NCI-H526 (cell line): ENCODE results near the gene JAZF1.

Experiments
- DNase-seq, 2 experiments: peaks; one replicate each; lab custom pipeline; 2025; lab: John Stamatoyannopoulos, UW

The JAZF1 gene

DNA sequence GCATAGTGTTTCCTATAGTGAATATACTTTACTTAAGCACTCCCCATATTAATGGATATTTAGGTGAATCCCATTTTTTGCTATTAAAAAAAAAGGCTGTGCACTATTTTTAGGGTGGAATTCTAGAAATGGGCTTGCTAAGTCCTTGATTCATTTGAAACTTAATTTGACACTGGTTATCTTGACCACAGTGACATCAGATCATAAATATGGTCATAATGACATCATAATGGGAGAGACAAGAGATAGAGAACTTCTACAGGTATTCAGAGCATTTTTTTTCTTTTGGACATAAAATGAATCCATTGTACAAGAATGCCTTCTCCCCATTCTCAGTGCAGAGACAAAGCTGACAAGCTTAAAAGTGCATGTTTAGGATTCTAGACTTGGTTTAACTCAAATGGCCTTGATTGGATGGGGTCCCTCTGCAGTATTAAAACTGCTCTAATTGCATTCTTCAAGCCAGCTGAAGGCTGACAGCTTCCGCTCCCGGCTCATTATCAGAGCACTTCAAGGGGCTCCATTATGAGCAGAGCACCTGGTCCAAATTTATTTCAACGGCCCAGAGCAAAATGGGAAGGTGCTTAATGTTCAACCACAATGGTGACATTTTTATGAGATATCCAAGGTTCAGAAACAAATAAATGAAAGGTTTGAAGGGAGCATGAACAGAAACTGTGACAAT lies 104.8 kb downstream of the JAZF1 start:
- no peak for DNase-seq

DNA sequence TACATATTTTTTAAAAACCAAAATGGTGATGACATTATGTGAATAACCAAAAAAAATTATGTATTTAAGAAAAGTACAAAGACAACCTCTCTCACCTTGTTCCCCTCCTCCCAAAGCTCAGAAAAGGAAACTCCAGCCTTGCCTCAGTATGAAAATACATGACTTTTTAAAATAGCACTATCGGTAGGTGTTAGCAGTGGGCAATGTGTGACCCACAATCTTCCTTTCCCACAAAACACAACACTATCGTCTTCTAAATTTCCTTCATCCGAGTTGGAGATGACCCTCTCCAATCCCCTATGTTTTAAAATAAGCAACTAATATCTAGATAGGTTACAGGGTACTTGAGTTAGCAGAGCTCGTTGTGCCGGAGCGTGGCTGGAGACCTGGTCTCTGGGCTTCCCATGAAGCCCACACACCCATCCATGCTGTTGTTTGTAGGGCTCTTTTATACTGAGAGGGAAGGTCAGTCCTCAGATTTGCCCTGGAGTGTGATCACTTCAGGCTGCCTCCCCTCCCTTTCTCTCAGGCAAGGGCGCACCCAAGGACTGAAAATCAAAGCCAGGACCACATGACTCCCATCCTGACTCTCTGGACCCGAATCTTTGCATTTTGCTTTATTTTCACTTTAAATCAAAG lies 107.6 kb downstream of the JAZF1 start:
- no peak for DNase-seq

DNA sequence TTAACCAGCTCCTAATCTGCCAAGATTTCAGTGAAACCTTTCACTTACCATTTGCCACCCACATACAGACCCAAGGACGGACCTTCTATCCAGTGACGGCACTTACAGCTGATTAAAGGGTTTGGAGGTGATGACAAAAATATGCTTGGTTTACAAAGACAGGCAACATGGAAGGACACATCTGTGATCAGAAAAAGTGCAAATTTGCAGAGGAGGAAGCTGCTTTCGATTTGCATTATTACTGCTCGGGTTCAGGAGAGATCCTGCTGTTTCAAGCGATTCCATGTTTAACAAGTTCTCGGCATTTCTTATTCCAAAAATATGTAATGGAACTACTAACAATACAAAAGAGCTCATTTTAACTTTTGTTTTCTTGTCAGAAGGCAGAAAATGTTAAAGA lies 109.0 kb downstream of the JAZF1 start:
- DNase-seq: no peak

DNA sequence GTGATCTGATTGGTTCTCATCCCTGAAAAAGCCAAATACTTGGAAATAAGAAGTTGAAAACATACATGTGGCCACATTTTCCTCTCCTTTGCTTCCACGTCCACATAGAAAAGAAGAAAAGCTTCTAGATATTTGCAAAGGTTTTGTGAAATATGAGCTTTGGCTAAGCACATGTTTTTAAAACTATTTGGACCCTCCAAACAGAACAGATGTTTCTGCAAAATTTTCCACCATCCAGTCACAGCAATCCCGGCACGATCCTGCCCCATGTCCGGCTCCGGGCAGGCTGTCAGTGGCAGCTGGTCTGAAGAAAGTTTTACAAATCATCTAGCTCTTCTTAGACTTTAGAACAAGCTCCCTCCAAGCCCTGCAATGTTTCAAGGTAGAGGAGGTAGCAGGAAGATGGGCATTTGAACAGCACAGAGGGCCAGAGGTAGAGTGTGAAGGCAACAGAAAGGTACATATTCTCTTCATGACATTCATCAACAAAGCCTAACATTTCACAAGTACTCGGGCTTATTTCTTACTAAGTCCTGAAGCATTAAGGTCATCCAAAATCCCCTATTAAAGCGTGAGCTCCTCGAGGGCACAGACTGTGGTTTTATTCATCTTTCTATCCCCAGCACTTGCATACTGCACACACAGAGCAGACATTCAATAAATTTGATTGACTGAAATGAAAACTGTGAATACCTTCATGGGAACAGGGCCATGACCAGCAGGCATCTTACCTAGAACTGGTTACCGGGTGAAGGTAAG lies 110.1 kb downstream of the JAZF1 start:
- no peak for DNase-seq

DNA sequence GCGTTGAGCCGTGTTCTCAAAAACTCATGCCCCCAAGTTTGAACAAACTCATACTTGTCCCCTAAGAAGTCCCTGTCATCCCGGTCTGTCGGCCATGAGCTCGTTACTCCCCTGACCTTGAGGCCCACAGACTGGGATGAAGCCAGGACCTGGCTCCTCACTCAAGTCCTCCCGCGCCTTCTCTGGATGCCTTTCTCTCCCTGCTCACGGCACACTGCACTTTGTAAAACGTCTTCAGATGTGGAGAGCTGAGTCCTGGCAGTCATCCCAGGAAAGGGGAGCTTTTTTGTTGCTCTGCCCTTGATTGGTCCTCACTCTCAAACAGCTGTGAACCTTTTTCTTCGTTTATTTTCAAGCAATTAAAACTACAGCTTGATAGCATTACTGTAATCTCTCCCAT lies 110.8 kb downstream of the JAZF1 start:
- no peak for DNase-seq

DNA sequence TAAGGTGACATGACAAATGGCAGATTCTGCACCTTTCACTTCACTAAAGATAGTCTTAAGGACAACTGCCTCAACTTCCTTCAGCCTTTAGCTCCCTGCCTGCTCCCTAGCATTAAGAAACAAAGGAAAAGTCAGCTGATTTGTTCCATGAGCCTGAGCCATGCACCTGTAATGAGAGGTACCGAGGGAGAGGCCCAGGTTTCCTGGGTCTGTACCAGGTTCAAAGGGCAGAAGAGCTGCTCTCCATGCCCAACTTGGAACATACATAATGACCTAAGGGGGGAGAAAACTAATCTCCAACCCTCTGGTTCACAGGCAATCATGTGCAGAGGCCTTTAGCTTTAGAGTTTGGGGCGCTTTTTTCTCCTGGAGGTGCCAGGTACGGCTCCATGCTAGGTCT lies 111.2 kb downstream of the JAZF1 start:
- no peak for DNase-seq

DNA sequence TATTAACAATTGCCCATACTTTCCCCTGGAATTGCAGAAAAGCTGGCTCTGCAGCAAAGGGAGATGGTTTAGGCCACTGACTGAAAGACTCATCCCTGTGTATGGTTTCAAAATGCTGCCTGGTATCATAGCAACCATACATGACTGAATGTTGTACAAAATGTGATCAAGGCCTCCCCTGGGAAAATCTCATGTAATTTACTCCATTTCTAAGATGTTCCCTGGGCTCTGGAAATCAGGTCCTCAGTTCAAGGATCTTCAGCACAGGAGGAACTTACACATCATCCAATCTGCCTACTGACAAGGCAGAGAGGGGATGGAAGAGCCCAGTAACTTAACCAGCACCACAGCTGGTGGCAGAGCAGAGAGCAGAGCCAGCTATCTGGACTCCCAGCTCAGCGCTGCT lies 111.8 kb downstream of the JAZF1 start:
- DNase-seq: no peak

DNA sequence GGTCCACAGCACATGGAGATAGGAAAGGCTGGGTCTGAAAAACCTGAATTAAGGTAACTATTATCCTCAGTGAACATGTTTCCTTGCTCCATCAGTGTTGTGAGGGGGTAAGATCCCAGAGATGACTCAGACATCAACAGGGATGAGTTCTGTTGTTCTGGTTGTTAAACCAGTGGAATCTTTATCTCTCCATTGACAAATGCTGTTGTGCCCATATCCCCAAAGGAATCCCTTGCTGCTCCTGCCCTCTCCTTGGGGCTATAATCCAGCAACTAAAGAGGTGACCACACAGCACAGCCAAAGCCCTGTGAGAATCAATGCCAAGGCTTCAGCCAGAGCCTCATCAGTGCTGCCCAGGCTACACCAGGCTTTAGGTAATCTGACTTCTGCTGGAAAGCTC lies 113.4 kb downstream of the JAZF1 start:
- DNase-seq: no peak

DNA sequence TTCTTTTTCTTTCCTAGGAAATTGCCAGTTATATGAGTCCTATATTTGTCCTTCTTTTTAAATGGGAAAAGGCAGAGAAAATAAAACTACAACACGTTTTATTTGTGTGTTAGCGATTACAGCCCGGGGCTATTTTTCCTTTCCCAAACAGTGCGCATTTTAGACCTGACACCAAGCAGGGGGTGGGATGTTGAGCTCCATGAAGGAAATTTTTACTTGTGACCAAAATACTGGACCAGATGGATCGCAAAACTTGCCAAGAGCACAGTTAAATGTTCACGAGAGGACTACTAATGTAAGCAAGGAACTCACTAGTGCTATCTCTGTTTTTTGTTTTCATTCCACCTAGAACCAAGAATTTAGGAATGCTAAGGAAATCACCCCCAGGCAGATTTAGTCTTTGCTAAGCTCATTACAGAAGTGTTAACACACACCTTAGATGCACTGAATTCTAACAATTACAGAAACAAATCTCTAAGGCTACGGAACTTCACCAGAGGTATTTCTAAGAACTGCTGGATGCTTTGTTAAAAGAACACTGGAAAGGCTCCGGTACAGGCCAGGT lies 114.8 kb downstream of the JAZF1 start:
- no peak for DNase-seq

DNA sequence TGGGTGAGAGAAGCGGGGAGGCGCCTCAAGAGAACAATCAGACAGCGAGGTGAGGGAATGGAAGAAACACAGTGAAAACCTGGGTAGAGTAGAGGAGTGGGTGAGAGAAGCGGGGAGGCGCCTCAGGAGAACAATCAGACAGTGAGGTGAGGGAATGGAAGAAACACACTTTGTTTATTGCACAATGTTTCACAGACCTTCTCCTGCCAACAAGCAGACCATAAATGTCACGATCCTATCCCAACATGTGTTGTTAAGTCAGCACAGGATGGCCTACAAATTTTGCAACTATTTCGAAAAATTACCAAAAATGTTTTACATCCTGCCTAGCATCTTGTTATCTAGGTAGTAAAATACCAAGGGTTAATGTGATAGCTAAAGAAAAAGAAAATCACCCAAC lies 115.3 kb downstream of the JAZF1 start:
- no peak for DNase-seq

DNA sequence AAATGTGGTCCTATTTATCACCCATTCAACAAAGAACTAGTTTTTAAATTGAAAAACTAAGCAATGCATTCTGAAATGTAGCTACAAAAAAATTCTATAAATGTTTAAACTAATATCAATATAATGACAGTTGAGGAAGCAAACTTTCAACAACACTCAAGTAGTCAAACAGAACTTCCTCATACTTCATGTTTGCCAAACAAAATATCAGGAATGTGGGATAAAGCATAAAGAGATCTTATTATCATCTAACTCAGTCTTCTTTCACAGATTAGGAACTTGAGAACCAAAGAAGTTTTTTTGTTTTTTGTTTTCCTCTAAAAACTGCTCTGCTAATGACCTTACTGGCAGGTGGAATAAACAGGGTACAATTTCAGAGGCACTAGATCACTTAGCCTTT lies 116.2 kb downstream of the JAZF1 start:
- DNase-seq: no peak

DNA sequence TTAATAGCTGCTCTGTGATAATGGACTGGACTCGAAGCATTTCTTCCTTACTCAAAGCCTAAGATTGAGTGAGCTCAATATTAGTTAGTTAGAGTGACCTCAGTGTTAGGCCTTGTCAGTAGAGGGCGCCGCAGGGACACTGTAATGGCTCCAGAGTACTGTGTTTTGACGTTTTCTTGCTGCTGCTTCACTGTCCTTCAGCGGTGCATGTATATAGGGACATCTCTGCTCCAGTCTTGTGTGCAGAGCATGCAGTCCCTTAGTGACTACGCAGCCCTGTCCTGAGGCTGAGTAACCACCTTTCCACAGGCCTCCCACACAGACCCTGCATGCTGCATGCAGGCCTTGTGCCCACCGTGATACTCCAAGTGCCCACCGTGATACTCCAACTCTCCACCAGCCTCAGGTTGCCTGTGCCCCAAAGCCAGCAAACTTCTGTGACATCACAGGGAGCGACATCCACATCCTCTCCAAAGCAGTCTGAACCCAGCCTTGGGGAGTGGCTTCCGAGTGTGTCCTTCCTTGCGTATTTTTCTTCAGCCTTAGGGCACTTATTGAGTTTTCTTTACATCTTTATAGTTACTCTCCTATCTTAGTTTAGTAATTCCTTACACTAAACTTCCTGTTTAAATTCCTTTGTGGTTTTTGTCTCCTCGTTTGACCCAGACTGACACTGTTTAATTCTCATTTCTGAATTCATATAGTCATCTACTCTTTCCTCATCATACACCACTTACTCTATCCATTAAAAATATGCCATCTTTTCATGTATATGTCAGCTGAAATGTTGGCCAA lies 118.2 kb downstream of the JAZF1 start:
- DNase-seq: peak; percentile 6 to 83

DNA sequence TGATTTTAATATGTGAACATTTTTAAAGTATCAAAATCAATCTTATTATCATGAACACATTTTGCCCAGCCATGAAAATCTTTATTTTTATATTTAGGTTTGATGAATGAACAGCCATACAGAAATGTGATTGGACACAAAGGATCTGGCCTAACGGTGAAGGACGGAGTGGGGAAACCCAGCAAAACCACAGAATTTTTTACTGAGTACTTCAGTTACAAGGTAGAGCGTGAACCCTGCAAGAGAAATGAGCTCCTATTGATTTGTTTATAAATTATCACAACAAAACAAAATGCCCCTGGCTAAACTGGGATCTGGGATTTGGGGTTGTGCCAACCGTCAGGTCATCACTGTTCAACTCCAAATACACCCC lies 118.8 kb downstream of the JAZF1 start:
- no peak for DNase-seq

DNA sequence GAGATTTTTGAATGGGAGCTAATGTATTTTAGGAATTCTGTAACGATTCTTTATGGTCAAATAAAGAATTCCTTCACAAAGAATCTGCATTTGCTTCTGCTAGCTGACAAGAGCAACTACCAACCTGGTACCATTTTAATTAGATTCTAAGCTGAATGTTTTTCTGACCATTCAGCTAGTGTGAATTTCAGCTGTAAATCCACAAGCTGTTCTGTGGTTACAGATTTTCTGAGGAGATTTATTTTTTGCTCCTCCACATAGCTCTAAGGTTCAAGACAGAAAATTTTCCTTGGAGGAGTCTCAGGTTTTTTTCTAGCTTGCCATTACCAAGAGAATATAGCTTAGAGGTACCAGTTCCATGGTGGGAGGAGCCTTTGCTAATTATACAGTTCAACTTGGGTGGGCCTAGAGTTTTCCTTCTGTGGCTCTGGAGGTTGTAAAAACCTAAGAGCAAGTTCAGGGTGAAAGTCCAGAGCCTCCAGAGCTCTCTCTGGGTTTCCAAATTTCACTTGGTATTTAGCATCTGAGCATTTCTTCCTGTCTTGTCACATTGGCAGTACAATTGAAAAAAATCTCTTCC lies 120.1 kb downstream of the JAZF1 start:
- DNase-seq: no peak

DNA sequence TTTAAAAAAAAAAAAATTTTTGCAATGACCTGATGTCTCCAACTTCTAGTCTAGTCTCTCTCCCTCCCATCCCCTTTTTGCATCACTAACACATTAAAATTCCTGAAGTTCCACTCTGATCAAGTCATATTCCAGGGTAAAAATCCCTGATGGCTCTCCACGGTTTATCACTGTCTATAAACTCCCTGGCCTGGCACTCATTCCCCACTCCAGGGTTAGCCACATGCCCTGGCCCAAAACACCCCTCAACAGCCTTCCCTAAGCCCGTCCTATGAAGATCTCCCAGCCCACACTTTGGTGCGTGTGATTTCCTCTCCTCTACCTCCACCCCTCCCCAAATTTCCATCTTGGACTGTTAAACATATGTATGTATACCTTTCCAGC lies 125.4 kb downstream of the JAZF1 start:
- DNase-seq: no peak

DNA sequence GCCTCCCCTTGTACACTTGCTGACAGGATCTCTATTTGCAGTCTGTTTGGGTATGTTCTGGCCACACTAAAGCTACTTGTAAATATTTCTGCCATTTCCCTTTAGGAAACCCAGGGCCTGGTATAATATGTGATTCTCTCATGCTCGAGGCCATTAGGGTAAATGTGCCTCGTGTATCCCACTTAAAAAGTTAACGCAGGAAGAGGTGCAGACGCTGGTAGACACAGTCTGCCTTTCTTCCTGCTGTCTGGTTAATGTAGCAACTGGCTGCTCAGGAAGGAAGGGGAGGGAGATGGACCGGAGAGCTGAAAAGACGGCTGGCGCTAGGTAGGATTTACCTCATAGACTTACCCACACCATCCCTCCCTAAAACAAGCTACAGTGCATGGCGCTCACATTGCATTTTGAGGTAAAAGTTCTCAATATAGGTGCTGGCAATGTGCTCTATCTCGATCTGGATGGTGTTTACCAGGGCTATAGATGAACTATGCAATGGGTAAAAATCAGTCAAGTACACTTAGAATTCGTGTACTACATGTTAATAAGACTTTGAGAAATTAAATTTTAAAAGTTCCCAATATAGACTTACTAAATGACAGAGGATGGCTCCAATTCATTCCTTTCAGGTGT lies 125.9 kb downstream of the JAZF1 start:
- no peak for DNase-seq

DNA sequence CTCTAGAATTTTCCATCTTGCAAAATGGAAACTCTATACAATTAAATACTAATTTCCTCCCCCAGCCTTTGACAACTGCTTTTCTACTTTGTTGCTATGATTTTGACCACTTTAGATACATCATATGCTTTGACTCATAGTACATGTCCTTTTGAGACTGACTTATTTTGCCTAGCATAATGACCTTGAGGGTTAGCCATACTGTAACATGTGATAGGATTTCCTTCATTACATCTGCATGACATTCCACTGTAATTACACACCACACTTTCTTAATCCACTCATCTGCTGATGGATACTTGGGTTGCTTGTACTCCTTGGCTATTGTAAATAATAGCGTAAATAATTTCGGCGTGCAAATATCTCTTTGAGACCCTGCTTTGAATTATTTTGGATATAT lies 127.7 kb downstream of the JAZF1 start:
- no peak for DNase-seq

DNA sequence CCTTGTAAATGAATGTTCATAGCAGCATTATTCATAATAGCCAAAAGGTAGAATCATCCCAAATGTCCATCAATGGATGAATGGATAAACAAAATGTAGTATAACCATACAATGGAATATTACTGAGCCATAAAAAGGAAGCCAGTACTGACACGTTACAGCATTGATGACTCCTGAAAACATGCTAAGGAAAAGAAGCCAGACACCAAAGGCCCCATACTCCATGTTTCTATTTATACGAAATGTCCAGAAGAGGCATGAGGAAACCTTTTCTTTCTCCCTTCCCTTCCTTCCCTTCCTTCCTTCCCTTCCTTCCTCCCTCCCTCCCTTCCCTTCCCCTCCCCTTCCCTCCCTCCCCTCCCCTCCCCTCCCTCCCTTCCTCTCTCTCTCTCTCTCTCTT lies 131.9 kb downstream of the JAZF1 start:
- no peak for DNase-seq

DNA sequence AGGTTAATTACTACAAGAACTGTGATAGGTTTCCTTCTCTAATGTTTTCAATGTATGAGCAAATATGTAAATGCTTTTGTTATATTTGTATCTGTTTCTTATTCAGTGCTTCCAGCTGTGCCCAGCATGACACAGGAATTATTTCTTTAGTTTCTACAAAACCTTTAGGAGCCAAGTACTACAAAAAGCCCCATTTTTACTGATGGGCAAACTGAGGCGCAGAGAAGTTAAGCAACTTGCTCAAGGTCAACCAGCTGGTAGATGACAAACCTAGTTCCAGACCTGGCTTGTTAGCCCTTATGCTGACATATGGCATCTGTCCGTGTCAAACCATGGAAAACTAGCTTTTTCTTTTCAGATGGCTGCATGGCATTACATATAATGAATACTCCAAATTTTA lies 134.6 kb downstream of the JAZF1 start:
- no peak for DNase-seq

DNA sequence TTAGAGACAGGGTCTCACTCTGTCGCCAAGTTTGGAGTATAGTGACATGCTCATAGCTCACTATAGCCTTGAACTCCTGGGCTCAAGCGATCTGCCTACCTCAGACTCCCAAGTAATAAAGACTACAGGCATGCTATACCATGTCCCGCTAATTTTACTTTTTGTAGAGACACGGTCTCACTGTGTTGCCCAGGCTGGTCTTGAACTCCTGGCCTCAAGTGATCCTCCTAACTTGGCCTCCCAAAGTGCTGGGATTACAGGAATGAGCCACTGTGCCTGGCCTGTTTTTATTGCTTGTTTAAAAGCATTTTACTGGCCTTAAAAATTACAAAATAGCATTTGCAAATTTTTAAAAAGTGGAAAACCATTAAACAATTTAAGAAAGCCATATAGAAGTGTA lies 135.0 kb downstream of the JAZF1 start:
- no peak for DNase-seq

DNA sequence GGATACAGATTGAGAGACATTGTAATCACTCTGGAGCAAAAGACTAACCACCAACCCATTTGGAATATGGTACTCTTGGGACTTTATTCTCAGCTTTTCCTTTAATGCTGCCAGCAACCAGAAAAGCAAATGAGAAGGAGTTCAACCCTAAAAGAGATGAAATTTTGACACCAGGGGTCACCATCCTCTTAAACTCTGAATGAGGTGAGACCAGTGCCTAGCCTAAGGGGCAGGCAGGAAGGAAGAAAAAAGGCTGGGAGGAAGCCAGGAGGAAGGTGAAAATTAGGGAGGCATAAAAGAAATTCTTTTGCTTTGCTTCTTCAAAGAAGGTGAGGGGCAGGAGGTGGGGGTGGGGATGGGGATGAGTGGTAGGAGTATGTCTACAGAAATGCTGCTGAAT lies 135.8 kb downstream of the JAZF1 start:
- no peak for DNase-seq

DNA sequence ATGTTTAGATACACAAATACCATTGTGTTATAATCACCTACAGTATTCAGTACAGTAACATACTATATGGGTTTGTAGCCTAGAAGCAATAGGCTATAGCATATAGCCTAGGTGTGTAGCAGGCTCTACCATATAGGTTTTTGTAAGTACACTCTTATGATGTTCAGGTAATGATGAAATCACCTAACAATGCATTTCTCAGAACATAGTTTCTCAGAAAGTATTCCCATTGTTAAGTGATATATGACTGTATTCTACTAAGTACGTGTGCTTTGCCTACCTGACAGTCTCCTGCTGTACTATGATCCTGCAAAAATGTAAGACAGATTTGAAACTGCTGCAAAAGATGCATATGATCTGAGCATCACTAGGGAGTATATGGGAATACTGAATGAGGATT lies 137.9 kb downstream of the JAZF1 start:
- DNase-seq: no peak
